Subcutaneous abdominal adipose tissue (tissue), 5 donors: ENCODE measurements around the gene SIAH3.

Experiments used
- H3K27ac ChIP-seq: one replicate; pipeline ENCODE4 v1.7.0; 2013; ENCODE audit warnings: low read depth, mild to moderate bottlenecking, inconsistent platforms, low read length, moderate library complexity
- H3K27me3 ChIP-seq, 5 donors: one replicate each; pipeline ENCODE4 v1.7.0; 2013; ENCODE audit warnings: low read length in 5 of 5, inconsistent platforms in 1 of 5; ENCODE audit not compliant: control insufficient read depth in 5 of 5, insufficient read depth in 4 of 5
- H3K36me3 ChIP-seq, 5 donors: one replicate each; pipeline ENCODE4 v1.7.0; 2013; ENCODE audit warnings: low read length in 5 of 5; ENCODE audit not compliant: control insufficient read depth in 5 of 5, insufficient read depth in 5 of 5
- H3K4me1 ChIP-seq, 5 donors: one replicate each; pipeline ENCODE4 v1.7.0; 2013; ENCODE audit warnings: low read length in 5 of 5, mild to moderate bottlenecking in 3 of 5, moderate library complexity in 1 of 5; ENCODE audit not compliant: control insufficient read depth in 5 of 5, insufficient read depth in 5 of 5
- H3K4me3 ChIP-seq, 5 donors: one replicate each; pipeline ENCODE4 v1.7.0; 2013; ENCODE audit warnings: low read length in 5 of 5, low read depth in 1 of 5
- H3K9ac ChIP-seq, 5 donors: one replicate each; pipeline ENCODE4 v1.7.0; 2013; ENCODE audit warnings: low read length in 5 of 5, mild to moderate bottlenecking in 4 of 5, moderate library complexity in 3 of 5
- H3K9me3 ChIP-seq, 5 donors: one replicate each; pipeline ENCODE4 v1.7.0; 2013; ENCODE audit warnings: low read length in 5 of 5; ENCODE audit not compliant: control insufficient read depth in 5 of 5
- donor health status: healthy.
- donor health status: healthy.
- donor health status: healthy.
- donor health status: healthy.
- donor health status: healthy.

SIAH3 gene

DNA sequence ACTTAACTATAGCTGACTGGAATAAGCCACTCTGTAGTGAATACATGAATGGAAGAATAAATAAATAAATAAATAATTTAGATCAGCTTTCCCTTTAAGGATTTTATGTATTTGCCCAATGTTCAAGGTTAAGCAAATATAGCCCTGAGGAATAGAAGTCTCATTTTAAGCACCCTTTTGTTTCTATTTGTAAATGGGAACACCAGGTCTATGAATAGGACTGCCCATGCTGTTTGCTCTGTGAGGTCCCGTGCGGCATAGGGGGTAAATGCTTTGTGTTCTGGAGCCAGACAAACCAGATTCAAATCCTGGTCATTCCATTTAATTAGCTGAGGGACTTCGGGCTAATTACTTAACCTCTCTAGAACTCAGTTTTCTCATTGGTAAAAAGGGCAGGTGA lies 120.1 kb downstream of the SIAH3 start:
- Histone ChIP-seq H3K27me3 (peaks cover 0 to 2% (median 0%) of the 10 kb centered on the region in 5 donors), H3K4me1 (no peaks in the 10 kb centered on the region), H3K4me3 (no peak overlapping the region), H3K9ac (no peak overlapping the region), H3K36me3 (no peaks in the 10 kb centered on the region), H3K9me3 (peaks cover 0 to 4% (median 0%) of the 10 kb centered on the region in 5 donors), H3K27ac (no peak overlapping the region)

- H3K27me3 ChIP-seq, result no peaks in the 10 kb centered on the region
- H3K9ac ChIP-seq, result no peak overlapping the region
- H3K27ac ChIP-seq, result no peak overlapping the region
- no peaks in the 10 kb centered on the region for H3K36me3 ChIP-seq
- no peak overlapping the region for H3K4me3 ChIP-seq
- no peaks in the 10 kb centered on the region for H3K4me1 ChIP-seq
- H3K9me3 ChIP-seq, result no peaks in the 10 kb centered on the region
Measured at GRCh38 chr13:45728759-45729158, 122.8 kb downstream of the SIAH3 start.
